Glutamatergic neuron (in vitro differentiated cells): ENCODE data around the gene GALNT5. TPM values are rescaled to one million over a fixed set of nuclear protein-coding genes. Genes with fewer than 3 reads are reported as not detected.

Experiments
- DNase-seq: peaks from one replicate; pipeline ENCODE4 v3.0.0; 2022
- H3K27ac Mint-ChIP-seq: one replicate; pipeline ENCODE4 v1.8.0; 2020; ENCODE audit warnings: mild to moderate bottlenecking, mixed read lengths, inconsistent platforms; ENCODE audit not compliant: unreplicated experiment
- H3K27me3 Mint-ChIP-seq: one replicate; pipeline ENCODE4 v1.8.0; 2020; ENCODE audit warnings: mild to moderate bottlenecking, moderate library complexity, mixed read lengths, inconsistent platforms; ENCODE audit not compliant: unreplicated experiment
- H3K36me3 Mint-ChIP-seq: one replicate; pipeline ENCODE4 v1.8.0; 2020; ENCODE audit warnings: mild to moderate bottlenecking, mixed read lengths, inconsistent platforms; ENCODE audit not compliant: unreplicated experiment
- H3K4me1 Mint-ChIP-seq: one replicate; pipeline ENCODE4 v1.8.0; 2020; ENCODE audit warnings: mild to moderate bottlenecking, low read depth, mixed read lengths, inconsistent platforms; ENCODE audit not compliant: unreplicated experiment
- H3K4me3 Mint-ChIP-seq: one replicate; pipeline ENCODE4 v1.8.0; 2020; ENCODE audit warnings: mild to moderate bottlenecking, mixed read lengths, inconsistent platforms; ENCODE audit not compliant: unreplicated experiment
- H3K9me3 Mint-ChIP-seq: one replicate; pipeline ENCODE4 v1.8.0; 2020; ENCODE audit warnings: mild to moderate bottlenecking, moderate library complexity, mixed read lengths, inconsistent platforms; ENCODE audit not compliant: unreplicated experiment
- CTCF ChIP-seq: fragments of 200-600 bp; sonication (generic); IDR thresholded peaks from one replicate; pipeline ENCODE4 v1.5.0; 2021; ENCODE audit not compliant: partially characterized antibody, unreplicated experiment
- total RNA-seq: library from RNA; stranded (reverse); fragmentation: NEBNext Ultra II Directional; extraction: Animal tissue kit (Norgen Biotek cat#: 25700); gene quantifications from one replicate; pipeline ENCODE4 v1.2.1, GENCODE V29; 2021; ENCODE audit not compliant: unreplicated experiment

GALNT5 gene
- total RNA-seq, 1 donor from 2014 or later = 0.10 TPM

GRCh38 chr2:157229572-157229971 lies 27.9 kb upstream of the GALNT5 start:
- Mint-ChIP-seq H3K36me3 (no peaks in the 10 kb centered on the region), H3K27ac (no peak overlapping the region), H3K27me3 (no peaks in the 10 kb centered on the region), H3K9me3 (no peaks in the 10 kb centered on the region), H3K4me1 (no peaks in the 10 kb centered on the region), H3K4me3 (no peak overlapping the region)
- TF ChIP-seq CTCF = no peak
- no peak for DNase-seq

- Mint-ChIP-seq H3K4me1 (no peaks in the 10 kb centered on the region), H3K27me3 (no peaks in the 10 kb centered on the region), H3K9me3 (no peaks in the 10 kb centered on the region), H3K27ac (no peak overlapping the region), H3K4me3 (no peak overlapping the region), H3K36me3 (no peaks in the 10 kb centered on the region)
- no peak for DNase-seq
- no peak for TF ChIP-seq CTCF
These were observed 26.0 kb upstream of the GALNT5 start for GRCh38 chr2:157231476-157231875.

- Mint-ChIP-seq H3K27ac (no peak overlapping the region), H3K36me3 (no peaks in the 10 kb centered on the region), H3K27me3 (no peaks in the 10 kb centered on the region), H3K4me3 (no peak overlapping the region), H3K9me3 (no peaks in the 10 kb centered on the region), H3K4me1 (peaks cover 2% of the 10 kb centered on the region)
- no peak for DNase-seq
- no peak for TF ChIP-seq CTCF
These were observed 24.0 kb upstream of the GALNT5 start for GRCh38 chr2:157233506-157233905.

- no peak for DNase-seq
- no peaks in the 10 kb centered on the region for H3K9me3 Mint-ChIP-seq
- no peaks in the 10 kb centered on the region for H3K27me3 Mint-ChIP-seq
- peaks cover 2% of the 10 kb centered on the region for H3K4me1 Mint-ChIP-seq
- H3K4me3 Mint-ChIP-seq = no peak overlapping the region
- no peaks in the 10 kb centered on the region for H3K36me3 Mint-ChIP-seq
- no peak overlapping the region for H3K27ac Mint-ChIP-seq
- no peak for TF ChIP-seq CTCF
These were observed 21.1 kb upstream of the GALNT5 start for GRCh38 chr2:157236404-157236803.

GRCh38 chr2:157238296-157238695 lies 19.2 kb upstream of the GALNT5 start:
- no peaks in the 10 kb centered on the region for H3K36me3 Mint-ChIP-seq
- no peak for DNase-seq
- no peaks in the 10 kb centered on the region for H3K27me3 Mint-ChIP-seq
- no peak overlapping the region for H3K4me3 Mint-ChIP-seq
- H3K27ac Mint-ChIP-seq = no peak overlapping the region
- TF ChIP-seq CTCF = no peak
- peaks cover 5% of the 10 kb centered on the region for H3K4me1 Mint-ChIP-seq
- no peaks in the 10 kb centered on the region for H3K9me3 Mint-ChIP-seq
